H1 (cell line): ENCODE data around the gene TP63. TPM values are rescaled to one million over a fixed set of nuclear protein-coding genes. Genes with fewer than 3 reads are reported as not detected.

ENCODE experiments used
- BCL11A ChIP-seq, 2 experiments: IDR thresholded peaks; one replicate each; pipeline ENCODE4 v1.6.1; 2011; ENCODE audit warnings: low read depth in 2 of 2, low read length in 2 of 2, mild to moderate bottlenecking in 2 of 2
- CBX5 ChIP-seq: fragments of 300-800, 300-1000 bp; sonication (generic); IDR thresholded peaks from 2 replicates; pipeline ENCODE4 v1.7.1; 2016; ENCODE audit warnings: antibody characterized with exemption, low read length, low read depth
- CEBPB ChIP-seq: IDR thresholded peaks from 2 replicates; pipeline ENCODE4 v1.6.1; 2012; ENCODE audit warnings: low read depth, low read length
- CHD2 ChIP-seq: IDR thresholded peaks from 2 replicates; pipeline ENCODE4 v1.6.1; 2012; ENCODE audit warnings: low read length, improper control_type of control experiment
- CHD7 ChIP-seq: fragments of 300-600 bp; sonication (generic); IDR thresholded peaks from 2 replicates; pipeline ENCODE4 v1.7.1; 2012; ENCODE audit warnings: low read length, moderate library complexity, mild to moderate bottlenecking, inconsistent platforms; ENCODE audit not compliant: insufficient replicate concordance
- FOSL1 ChIP-seq: IDR thresholded peaks from 2 replicates; pipeline ENCODE4 v1.6.1; 2011; ENCODE audit warnings: mild to moderate bottlenecking, low read depth, low read length, moderate library complexity; ENCODE audit not compliant: insufficient read depth
- KDM4A ChIP-seq: IDR thresholded peaks from one replicate; pipeline ENCODE4 v1.7.1; 2012; ENCODE audit warnings: low read depth, mild to moderate bottlenecking, moderate library complexity, low read length, inconsistent platforms; ENCODE audit not compliant: severe bottlenecking
- MAX ChIP-seq: IDR thresholded peaks from 2 replicates; pipeline ENCODE4 v1.6.1; 2012; ENCODE audit warnings: inconsistent platforms
- POLR2AphosphoS5 ChIP-seq: IDR thresholded peaks from 2 replicates; pipeline ENCODE4 v1.6.1; 2011; ENCODE audit warnings: low read depth, low read length
- SIRT6 ChIP-seq: IDR thresholded peaks from one replicate; pipeline ENCODE4 v1.7.1; 2012; ENCODE audit warnings: low read length, inconsistent platforms
- TAF1 ChIP-seq: IDR thresholded peaks from 2 replicates; pipeline ENCODE4 v1.6.1; 2011; ENCODE audit warnings: mild to moderate bottlenecking, low read depth, low read length
- TEAD4 ChIP-seq: IDR thresholded peaks from 2 replicates; pipeline ENCODE4 v1.6.1; 2012; ENCODE audit warnings: low read depth, low read length, inconsistent platforms, mixed read lengths
- polyA plus RNA-seq, 7 experiments: library from polyadenylated mRNA; depleted of rRNA in 3 of 7; stranded (reverse) in 5 of 7; unstranded in 2 of 7; fragments of >200 nt in 5 of 7; fragments of 200-250 nt in 2 of 7; gene quantifications; 1 replicate in 5 of 7; 2 replicates in 1 of 7; 4 replicates in 1 of 7; pipeline versions ENCODE4 v1.2.1 to v1.2.3, GENCODE V29; 2011 to 2013; ENCODE audit warnings: missing spikeins in 2 of 7, mixed read lengths in 2 of 7
- total RNA-seq: library from RNA; stranded (reverse); fragmentation: NEBNext Ultra II Directional; extraction: Animal tissue kit (Norgen Biotek cat#: 25700); gene quantifications from 2 replicates; pipeline ENCODE4 v1.2.1, GENCODE V29; 2021

Gene TP63
- total and polyA plus RNA-seq, 2 of the 8 experiments (the other 6 are each of a cell fraction or from before 2014, with no cell fraction given) = not detected

GRCh38 chr3:189702066-189702646 lies 71.0 kb downstream of the TP63 start (continued):
- no peak for TF ChIP-seq CHD7
- no peak for TF ChIP-seq SIRT6
- no peak for TF ChIP-seq BCL11A (IDR thresholded peaks at IDR 0.05; ENCODE audit: low read depth in 2 of 2, low read length in 2 of 2)
- TF ChIP-seq KDM4A = no peak
- TF ChIP-seq FOSL1 = no peak
- TF ChIP-seq POLR2AphosphoS5 = no peak
- TF ChIP-seq TAF1 = no peak
- no peak for TF ChIP-seq CHD2
- TF ChIP-seq CBX5 = no peak
- no peak for TF ChIP-seq TEAD4
- no peak for TF ChIP-seq CEBPB
- TF ChIP-seq MAX = no peak
